ENCODE results near the gene SCN3B.

SCN3B gene

GRCh38 chr11:123640677-123641494 is 13.5 kb downstream of the SCN3B start:
- no peak for DNase-seq
- no peak overlapping the region for H3K4me3 ChIP-seq (ENCODE audit: insufficient read depth, low read depth, low read length, poor library complexity, severe bottlenecking)
- no peak overlapping the region for H3K27ac ChIP-seq (ENCODE audit: insufficient read depth, low read length, poor library complexity, severe bottlenecking)
- H3K9me3 ChIP-seq (ENCODE audit: control insufficient read depth, low read length): no peaks in the 10 kb centered on the region
- peaks cover 4% of the 10 kb centered on the region for H3K4me1 ChIP-seq (ENCODE audit: control insufficient read depth, insufficient read depth, low read length, poor library complexity, severe bottlenecking)
- H3K27me3 ChIP-seq (replicated peaks; ENCODE audit: control insufficient read depth, insufficient read depth, low read length, poor library complexity, severe bottlenecking): no peaks in the 10 kb centered on the region
- H3K36me3 ChIP-seq (ENCODE audit: control insufficient read depth, insufficient read depth, low read length): no peaks in the 10 kb centered on the region

- Histone ChIP-seq H3K27me3 (replicated peaks; ENCODE audit: control insufficient read depth, insufficient read depth, low read length, poor library complexity, severe bottlenecking) (no peaks in the 10 kb centered on the region), H3K9me3 (ENCODE audit: control insufficient read depth, low read length) (no peaks in the 10 kb centered on the region), H3K27ac (ENCODE audit: insufficient read depth, low read length, poor library complexity, severe bottlenecking) (no peak overlapping the region), H3K4me1 (ENCODE audit: control insufficient read depth, insufficient read depth, low read length, poor library complexity, severe bottlenecking) (peaks cover 4% of the 10 kb centered on the region), H3K4me3 (ENCODE audit: insufficient read depth, low read depth, low read length, poor library complexity, severe bottlenecking) (no peak overlapping the region), H3K36me3 (ENCODE audit: control insufficient read depth, insufficient read depth, low read length) (no peaks in the 10 kb centered on the region)
- no peak for DNase-seq
These were observed 14.4 kb downstream of the SCN3B start for GRCh38 chr11:123640029-123640428.

GRCh38 chr11:123630126-123630608 is 24.3 kb downstream of the SCN3B start:
- Histone ChIP-seq H3K27me3 (replicated peaks; ENCODE audit: control insufficient read depth, insufficient read depth, low read length, poor library complexity, severe bottlenecking) (no peaks in the 10 kb centered on the region), H3K4me3 (ENCODE audit: insufficient read depth, low read depth, low read length, poor library complexity, severe bottlenecking) (no peak overlapping the region), H3K36me3 (ENCODE audit: control insufficient read depth, insufficient read depth, low read length) (no peaks in the 10 kb centered on the region), H3K4me1 (ENCODE audit: control insufficient read depth, insufficient read depth, low read length, poor library complexity, severe bottlenecking) (no peaks in the 10 kb centered on the region), H3K9me3 (ENCODE audit: control insufficient read depth, low read length) (no peaks in the 10 kb centered on the region), H3K27ac (ENCODE audit: insufficient read depth, low read length, poor library complexity, severe bottlenecking) (no peak overlapping the region)
- DNase-seq: no peak

- DNase-seq: no peak
- no peaks in the 10 kb centered on the region for H3K27me3 ChIP-seq (replicated peaks; ENCODE audit: control insufficient read depth, insufficient read depth, low read length, poor library complexity, severe bottlenecking)
- no peak overlapping the region for H3K4me3 ChIP-seq (ENCODE audit: insufficient read depth, low read depth, low read length, poor library complexity, severe bottlenecking)
- no peak overlapping the region for H3K27ac ChIP-seq (ENCODE audit: insufficient read depth, low read length, poor library complexity, severe bottlenecking)
- H3K36me3 ChIP-seq (ENCODE audit: control insufficient read depth, insufficient read depth, low read length): no peaks in the 10 kb centered on the region
- no peaks in the 10 kb centered on the region for H3K4me1 ChIP-seq (ENCODE audit: control insufficient read depth, insufficient read depth, low read length, poor library complexity, severe bottlenecking)
- no peaks in the 10 kb centered on the region for H3K9me3 ChIP-seq (ENCODE audit: control insufficient read depth, low read length)
These were observed 25.3 kb downstream of the SCN3B start for GRCh38 chr11:123628936-123629683.

- DNase-seq: no peak
- no peaks in the 10 kb centered on the region for H3K9me3 ChIP-seq (ENCODE audit: control insufficient read depth, low read length)
- H3K27me3 ChIP-seq (replicated peaks; ENCODE audit: control insufficient read depth, insufficient read depth, low read length, poor library complexity, severe bottlenecking): no peaks in the 10 kb centered on the region
- no peak overlapping the region for H3K4me3 ChIP-seq (ENCODE audit: insufficient read depth, low read depth, low read length, poor library complexity, severe bottlenecking)
- H3K27ac ChIP-seq (ENCODE audit: insufficient read depth, low read length, poor library complexity, severe bottlenecking): no peak overlapping the region
- H3K36me3 ChIP-seq (ENCODE audit: control insufficient read depth, insufficient read depth, low read length): no peaks in the 10 kb centered on the region
- no peaks in the 10 kb centered on the region for H3K4me1 ChIP-seq (ENCODE audit: control insufficient read depth, insufficient read depth, low read length, poor library complexity, severe bottlenecking)
These were observed 29.4 kb downstream of the SCN3B start for GRCh38 chr11:123624974-123625373.

GRCh38 chr11:123622576-123622975 is 31.8 kb downstream of the SCN3B start:
- Histone ChIP-seq H3K4me3 (ENCODE audit: insufficient read depth, low read depth, low read length, poor library complexity, severe bottlenecking) (no peak overlapping the region), H3K36me3 (ENCODE audit: control insufficient read depth, insufficient read depth, low read length) (no peaks in the 10 kb centered on the region), H3K4me1 (ENCODE audit: control insufficient read depth, insufficient read depth, low read length, poor library complexity, severe bottlenecking) (no peaks in the 10 kb centered on the region), H3K9me3 (ENCODE audit: control insufficient read depth, low read length) (no peaks in the 10 kb centered on the region), H3K27me3 (replicated peaks; ENCODE audit: control insufficient read depth, insufficient read depth, low read length, poor library complexity, severe bottlenecking) (no peaks in the 10 kb centered on the region), H3K27ac (ENCODE audit: insufficient read depth, low read length, poor library complexity, severe bottlenecking) (no peak overlapping the region)
- no peak for DNase-seq

- H3K27ac ChIP-seq (ENCODE audit: insufficient read depth, low read length, poor library complexity, severe bottlenecking): no peak overlapping the region
- no peak overlapping the region for H3K4me3 ChIP-seq (ENCODE audit: insufficient read depth, low read depth, low read length, poor library complexity, severe bottlenecking)
- H3K4me1 ChIP-seq (ENCODE audit: control insufficient read depth, insufficient read depth, low read length, poor library complexity, severe bottlenecking): no peaks in the 10 kb centered on the region
- no peak for DNase-seq
- no peaks in the 10 kb centered on the region for H3K9me3 ChIP-seq (ENCODE audit: control insufficient read depth, low read length)
- no peaks in the 10 kb centered on the region for H3K36me3 ChIP-seq (ENCODE audit: control insufficient read depth, insufficient read depth, low read length)
- H3K27me3 ChIP-seq (replicated peaks; ENCODE audit: control insufficient read depth, insufficient read depth, low read length, poor library complexity, severe bottlenecking): no peaks in the 10 kb centered on the region
These were observed 37.8 kb downstream of the SCN3B start for GRCh38 chr11:123616505-123617198.

- Histone ChIP-seq H3K4me3 (ENCODE audit: insufficient read depth, low read depth, low read length, poor library complexity, severe bottlenecking) (no peak overlapping the region), H3K4me1 (ENCODE audit: control insufficient read depth, insufficient read depth, low read length, poor library complexity, severe bottlenecking) (no peaks in the 10 kb centered on the region), H3K9me3 (ENCODE audit: control insufficient read depth, low read length) (no peaks in the 10 kb centered on the region), H3K27ac (ENCODE audit: insufficient read depth, low read length, poor library complexity, severe bottlenecking) (no peak overlapping the region), H3K27me3 (replicated peaks; ENCODE audit: control insufficient read depth, insufficient read depth, low read length, poor library complexity, severe bottlenecking) (no peaks in the 10 kb centered on the region), H3K36me3 (ENCODE audit: control insufficient read depth, insufficient read depth, low read length) (no peaks in the 10 kb centered on the region)
- no peak for DNase-seq
These were observed 42.7 kb downstream of the SCN3B start for GRCh38 chr11:123611698-123612097.

- H3K27ac ChIP-seq (ENCODE audit: insufficient read depth, low read length, poor library complexity, severe bottlenecking): no peak overlapping the region
- DNase-seq: no peak
- no peaks in the 10 kb centered on the region for H3K36me3 ChIP-seq (ENCODE audit: control insufficient read depth, insufficient read depth, low read length)
- H3K9me3 ChIP-seq (ENCODE audit: control insufficient read depth, low read length): no peaks in the 10 kb centered on the region
- no peaks in the 10 kb centered on the region for H3K27me3 ChIP-seq (replicated peaks; ENCODE audit: control insufficient read depth, insufficient read depth, low read length, poor library complexity, severe bottlenecking)
- H3K4me1 ChIP-seq (ENCODE audit: control insufficient read depth, insufficient read depth, low read length, poor library complexity, severe bottlenecking): no peaks in the 10 kb centered on the region
- H3K4me3 ChIP-seq (ENCODE audit: insufficient read depth, low read depth, low read length, poor library complexity, severe bottlenecking): no peak overlapping the region
These were observed 45.5 kb downstream of the SCN3B start for GRCh38 chr11:123608945-123609344.
